MCF 10A (cell line): Measurements from ENCODE around the gene PDE6D. TPM values are rescaled to one million over a fixed set of nuclear protein-coding genes. Genes with fewer than 3 reads are reported as not detected.

ENCODE experiments used
- BruUV-seq: library from RNA; stranded (reverse); fragments of 400-500 nt; replicated peaks from 2 replicates; lab custom pipeline; 2021; lab: Mats Ljungman, UMichigan
- CTCF ChIA-PET: fragments of 300-600 bp; sonication (Branson Sonifier 250); formaldehyde crosslinking; extraction: SDS; loops from one replicate; lab custom pipeline; 2021; ENCODE audit warnings: antibody characterized with exemption, inconsistent platforms; lab: Yijun Ruan, JAX
- POLR2A ChIA-PET: fragments of 300-600, 350-650 bp; sonication (Branson Sonifier 250); formaldehyde crosslinking; extraction: SDS; loops from one replicate; lab custom pipeline; 2020; ENCODE audit warnings: antibody characterized with exemption, inconsistent platforms; lab: Yijun Ruan, JAX
- DNase-seq: peaks from one replicate; pipeline ENCODE4 v3.0.0-alpha.2; 2018; ENCODE audit not compliant: unreplicated experiment
- H3K27ac Mint-ChIP-seq: one replicate; pipeline ENCODE4 v1.8.0; 2022; ENCODE audit warnings: mild to moderate bottlenecking, low read depth, mixed read lengths; ENCODE audit not compliant: unreplicated experiment
- H3K27me3 Mint-ChIP-seq: one replicate; pipeline ENCODE4 v1.8.0; 2022; ENCODE audit warnings: mixed read lengths; ENCODE audit not compliant: insufficient read depth, unreplicated experiment
- H3K36me3 Mint-ChIP-seq: one replicate; pipeline ENCODE4 v1.8.0; 2022; ENCODE audit warnings: mild to moderate bottlenecking, moderate library complexity, mixed read lengths; ENCODE audit not compliant: insufficient read depth, unreplicated experiment
- H3K4me1 Mint-ChIP-seq: one replicate; pipeline ENCODE4 v1.8.0; 2022; ENCODE audit warnings: mixed read lengths; ENCODE audit not compliant: insufficient read depth, unreplicated experiment
- H3K4me3 Mint-ChIP-seq: one replicate; pipeline ENCODE4 v1.8.0; 2022; ENCODE audit warnings: mild to moderate bottlenecking, moderate library complexity, mixed read lengths; ENCODE audit not compliant: unreplicated experiment
- H3K9me3 Mint-ChIP-seq: one replicate; pipeline ENCODE4 v1.8.0; 2022; ENCODE audit warnings: mixed read lengths; ENCODE audit not compliant: unreplicated experiment
- intact Hi-C: fragments of 100-400 bp; cut with micrococcal nuclease; formaldehyde crosslinking; loops from 2 replicates; pipeline ENCODE4 v1.14.1; 2022
- total RNA-seq: library from RNA; stranded (reverse); gene quantifications from 2 replicates; pipeline ENCODE4 v1.2.3, GENCODE V29; 2022
- TF ChIP-seq, protein P1 (sequence below): fragments of 200-600 bp; IDR thresholded peaks from one replicate; pipeline ENCODE4 v1.8.0; 2022; ENCODE audit warnings: antibody characterized with exemption, mild to moderate bottlenecking; ENCODE audit not compliant: unreplicated experiment

Gene PDE6D
- total RNA-seq, 1 experiment from 2014 or later: 13.2 TPM

DNA sequence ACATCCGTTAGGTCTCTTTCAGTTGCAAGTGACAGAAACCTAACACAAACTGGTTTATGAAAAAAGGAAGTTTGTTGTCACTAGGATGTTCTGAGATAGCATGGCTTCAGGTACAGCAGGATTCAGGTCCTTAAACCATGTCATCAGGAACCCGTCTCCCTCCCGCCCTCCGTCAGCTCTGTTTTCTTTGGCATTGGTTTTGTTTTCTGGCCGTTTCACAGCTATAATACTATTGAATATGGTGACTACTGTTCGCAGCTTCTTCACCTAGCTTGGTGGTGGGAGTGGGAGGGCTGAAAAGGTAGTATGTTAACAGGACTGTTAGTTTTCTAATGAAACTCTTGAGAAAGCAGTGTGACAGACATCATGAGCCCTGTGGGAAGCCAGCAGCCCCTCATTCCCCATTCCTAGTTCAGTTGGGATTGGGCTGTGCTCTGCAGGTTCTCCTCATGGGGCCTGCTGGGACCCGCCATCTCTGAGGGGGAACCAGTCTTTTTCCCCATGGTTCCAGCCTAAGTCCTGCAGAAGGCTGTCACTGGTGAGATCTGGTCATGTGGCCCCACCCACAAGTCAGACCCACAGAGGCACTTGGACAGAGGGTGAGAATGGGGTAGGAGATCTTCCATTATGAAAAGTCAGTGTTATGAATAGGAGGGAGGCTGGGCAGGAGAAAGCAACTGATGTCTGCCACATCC, 60.6 kb downstream of the PDE6D start:
- CTCF ChIA-PET: interaction anchor here (1.1 to 1.5 kb wide), 2 partner anchors 14 to 24 kb away, joined by 3 read pairs; no protein-coding TSS in a partner anchor
- no peaks in the 10 kb centered on the region for H3K27me3 Mint-ChIP-seq
- TF ChIP-seq, protein P1, sequence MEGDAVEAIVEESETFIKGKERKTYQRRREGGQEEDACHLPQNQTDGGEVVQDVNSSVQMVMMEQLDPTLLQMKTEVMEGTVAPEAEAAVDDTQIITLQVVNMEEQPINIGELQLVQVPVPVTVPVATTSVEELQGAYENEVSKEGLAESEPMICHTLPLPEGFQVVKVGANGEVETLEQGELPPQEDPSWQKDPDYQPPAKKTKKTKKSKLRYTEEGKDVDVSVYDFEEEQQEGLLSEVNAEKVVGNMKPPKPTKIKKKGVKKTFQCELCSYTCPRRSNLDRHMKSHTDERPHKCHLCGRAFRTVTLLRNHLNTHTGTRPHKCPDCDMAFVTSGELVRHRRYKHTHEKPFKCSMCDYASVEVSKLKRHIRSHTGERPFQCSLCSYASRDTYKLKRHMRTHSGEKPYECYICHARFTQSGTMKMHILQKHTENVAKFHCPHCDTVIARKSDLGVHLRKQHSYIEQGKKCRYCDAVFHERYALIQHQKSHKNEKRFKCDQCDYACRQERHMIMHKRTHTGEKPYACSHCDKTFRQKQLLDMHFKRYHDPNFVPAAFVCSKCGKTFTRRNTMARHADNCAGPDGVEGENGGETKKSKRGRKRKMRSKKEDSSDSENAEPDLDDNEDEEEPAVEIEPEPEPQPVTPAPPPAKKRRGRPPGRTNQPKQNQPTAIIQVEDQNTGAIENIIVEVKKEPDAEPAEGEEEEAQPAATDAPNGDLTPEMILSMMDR: no peak

DNA sequence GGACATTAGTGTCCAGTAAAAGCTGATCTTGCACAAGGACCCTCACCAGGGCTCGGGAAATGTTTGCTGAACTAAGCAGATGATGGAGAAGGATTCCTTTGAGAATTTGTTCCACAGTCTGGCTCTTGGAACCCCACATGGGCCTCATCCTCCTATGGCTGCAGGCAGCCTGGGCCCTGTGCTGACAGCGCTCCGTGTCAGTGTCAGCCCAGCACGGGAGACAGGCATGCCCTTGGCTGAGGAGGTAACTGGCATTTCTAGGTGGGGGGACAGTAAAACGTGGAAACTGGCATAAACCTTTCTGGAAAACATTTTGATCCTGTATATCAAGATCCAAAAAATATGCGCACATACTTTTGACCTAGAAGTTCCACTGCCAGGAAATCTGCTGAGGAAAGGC, 62.3 kb downstream of the PDE6D start:
- H3K4me3 Mint-ChIP-seq: no peak overlapping the region
- H3K27me3 Mint-ChIP-seq: no peaks in the 10 kb centered on the region
- intact Hi-C loops: no loop called here
- H3K36me3 Mint-ChIP-seq: peaks cover 10% of the 10 kb centered on the region
- no TSS peak for BruUV-seq
- TF ChIP-seq, protein P1: no peak
- ChIA-PET POLR2A (interaction anchor here (1.0 kb wide), 1 partner anchor 10 kb away, joined by 3 read pairs; no protein-coding TSS in a partner anchor), CTCF (interaction anchor here (0.7 to 8.5 kb wide), 3 partner anchors 18 to 69 kb away, joined by 3 to 352 read pairs (median 4); no protein-coding TSS in a partner anchor)
- no peak for DNase-seq
- no peak overlapping the region for H3K27ac Mint-ChIP-seq
- no peaks in the 10 kb centered on the region for H3K9me3 Mint-ChIP-seq
- peaks cover 14% of the 10 kb centered on the region for H3K4me1 Mint-ChIP-seq

More for the DNA sequence above, 60.6 kb downstream of the PDE6D start:
- POLR2A ChIA-PET: no interaction called here
- no peaks in the 10 kb centered on the region for H3K36me3 Mint-ChIP-seq
- intact Hi-C loops: no loop called here
- no peak overlapping the region for H3K4me3 Mint-ChIP-seq
- BruUV-seq: no TSS peak
- peaks cover 10% of the 10 kb centered on the region for H3K4me1 Mint-ChIP-seq
- no peak overlapping the region for H3K27ac Mint-ChIP-seq
- no peak for DNase-seq
- no peaks in the 10 kb centered on the region for H3K9me3 Mint-ChIP-seq

DNA sequence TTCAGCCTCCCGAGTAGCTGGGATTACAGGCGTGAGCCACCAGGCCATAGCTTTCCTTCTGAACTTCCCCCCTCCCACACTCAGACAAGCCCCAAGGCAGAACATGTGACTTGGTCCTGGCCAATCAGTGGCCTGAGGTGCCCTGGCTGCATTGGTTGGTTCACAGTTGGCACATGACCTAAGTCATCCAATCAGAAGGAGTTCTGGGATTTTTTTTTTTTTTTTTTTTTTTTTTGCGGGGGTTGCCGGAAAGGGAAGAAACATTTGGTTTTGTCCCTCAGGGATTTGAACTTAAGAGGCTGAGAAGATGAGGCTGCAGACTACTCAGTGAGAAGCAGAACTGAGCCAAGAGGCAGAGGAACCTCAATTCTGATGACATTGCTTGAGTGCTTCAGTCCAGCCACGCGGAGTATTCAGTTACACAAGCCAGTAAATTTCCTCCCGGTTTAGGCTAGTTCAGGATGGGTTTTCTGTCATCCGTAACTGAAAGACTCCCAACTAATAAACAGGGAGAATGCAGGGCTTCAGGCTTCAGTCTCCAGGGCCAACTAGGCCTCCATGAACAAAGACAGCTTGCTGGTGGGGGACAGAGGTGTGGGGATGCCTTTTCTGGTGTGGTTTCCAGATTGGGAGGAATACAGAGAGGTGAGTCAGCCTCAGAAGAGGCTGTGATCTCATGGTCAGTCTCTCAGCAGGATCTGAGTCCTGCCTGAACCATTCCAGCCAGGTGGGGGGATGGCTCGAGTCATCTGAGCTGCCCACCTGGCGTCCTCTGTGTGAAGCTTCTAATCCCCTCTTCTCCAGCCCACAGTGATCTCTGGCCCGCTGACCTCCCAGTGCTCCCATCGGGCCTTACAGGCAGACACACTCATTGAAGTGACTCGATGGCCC, 63.6 kb downstream of the PDE6D start:
- TF ChIP-seq, protein P1: no peak
- Mint-ChIP-seq H3K4me1 (peaks cover 19% of the 10 kb centered on the region), H3K27ac (no peak overlapping the region), H3K4me3 (no peak overlapping the region), H3K36me3 (peaks cover 22% of the 10 kb centered on the region), H3K27me3 (no peaks in the 10 kb centered on the region), H3K9me3 (no peaks in the 10 kb centered on the region)
- ChIA-PET CTCF (interaction anchor here (0.6 to 8.5 kb wide), 12 partner anchors 7 to 154 kb away, joined by 3 to 352 read pairs (median 4); no protein-coding TSS in a partner anchor), POLR2A (no interaction called here)
- intact Hi-C loops: no loop called here
- no TSS peak for BruUV-seq
- no peak for DNase-seq
